Liver (tissue), 9 donors: Measurements from ENCODE around the gene CDPF1. TPM values are rescaled to one million over a fixed set of nuclear protein-coding genes. Genes with fewer than 3 reads are reported as not detected.

Experiments used
- DNase-seq: peaks from one replicate; pipeline ENCODE4 v3.0.0-alpha.2; 2017; ENCODE audit warnings: low spot score
- H3K27ac ChIP-seq, 2 donors: one replicate each; pipeline ENCODE4 v1.7.0; 2013; ENCODE audit warnings: inconsistent platforms in 2 of 2, low read length in 2 of 2, control low read depth in 1 of 2, low read depth in 1 of 2, mild to moderate bottlenecking in 1 of 2
- H3K27me3 ChIP-seq, 4 donors: one replicate each; pipeline versions ENCODE4 v1.6.1 to v1.7.0; 2013; ENCODE audit warnings: low read length in 3 of 4, inconsistent platforms in 1 of 4, mild to moderate bottlenecking in 1 of 4, moderate library complexity in 1 of 4; ENCODE audit not compliant: control insufficient read depth in 4 of 4, insufficient read depth in 4 of 4
- H3K36me3 ChIP-seq, 4 donors: one replicate each; pipeline versions ENCODE4 v1.6.1 to v1.7.0; 2013; ENCODE audit warnings: low read length in 3 of 4, mild to moderate bottlenecking in 3 of 4, low read depth in 1 of 4, moderate library complexity in 1 of 4; ENCODE audit not compliant: control insufficient read depth in 4 of 4, insufficient read depth in 3 of 4
- H3K4me1 ChIP-seq, 4 donors: one replicate each; pipeline versions ENCODE4 v1.6.1 to v1.7.0; 2013; ENCODE audit warnings: low read length in 3 of 4, mild to moderate bottlenecking in 3 of 4, moderate library complexity in 1 of 4; ENCODE audit not compliant: control insufficient read depth in 4 of 4, insufficient read depth in 4 of 4
- H3K4me3 ChIP-seq, 3 donors: one replicate each; pipeline versions ENCODE4 v1.6.1 to v1.7.0; 2013; ENCODE audit warnings: low read length in 3 of 3, control low read depth in 1 of 3, low read depth in 1 of 3, mild to moderate bottlenecking in 1 of 3
- H3K9ac ChIP-seq, 2 donors: one replicate each; pipeline ENCODE4 v1.7.0; 2013; ENCODE audit warnings: low read length in 2 of 2, mild to moderate bottlenecking in 2 of 2, moderate library complexity in 2 of 2, control low read depth in 1 of 2, low read depth in 1 of 2
- H3K9me3 ChIP-seq, 4 donors: one replicate each; pipeline versions ENCODE4 v1.6.1 to v1.7.0; 2013; ENCODE audit warnings: low read length in 3 of 4; ENCODE audit not compliant: control insufficient read depth in 4 of 4
- CTCF ChIP-seq: fragments of 150-350 bp; IDR thresholded peaks from 2 replicates; pipeline ENCODE4 v1.5.1; 2017; ENCODE audit warnings: improper control_type of control experiment, low read depth, low read length; ENCODE audit not compliant: missing input control
- EGR1 ChIP-seq, 2 donors: IDR thresholded peaks; 2 replicates each; pipeline ENCODE4 v1.6.1; 2016 to 2018; ENCODE audit warnings: antibody characterized with exemption in 2 of 2, low read depth in 2 of 2
- FOXA1 ChIP-seq: IDR thresholded peaks from 2 replicates; pipeline ENCODE4 v1.6.1; 2016; ENCODE audit warnings: antibody characterized with exemption
- FOXA2 ChIP-seq: IDR thresholded peaks from 2 replicates; pipeline ENCODE4 v1.6.1; 2016; ENCODE audit warnings: antibody characterized with exemption
- GABPA ChIP-seq, 2 donors: IDR thresholded peaks in 1 of 2; conservative IDR thresholded peaks in 1 of 2; 2 replicates each; pipeline ENCODE4 v1.6.1; 2016; ENCODE audit warnings: antibody characterized with exemption in 2 of 2, mild to moderate bottlenecking in 1 of 2, moderate library complexity in 1 of 2
- HNF4A ChIP-seq, 2 donors: conservative IDR thresholded peaks; 2 replicates each; pipeline ENCODE4 v1.6.1; 2016; ENCODE audit warnings: antibody characterized with exemption in 2 of 2, mild to moderate bottlenecking in 2 of 2
- HNF4G ChIP-seq: IDR thresholded peaks from 2 replicates; pipeline ENCODE4 v1.6.1; 2016; ENCODE audit warnings: antibody characterized with exemption
- JUND ChIP-seq, 2 donors: IDR thresholded peaks; 2 replicates each; pipeline ENCODE4 v1.6.1; 2016; ENCODE audit warnings: antibody characterized with exemption in 2 of 2
- MAX ChIP-seq: IDR thresholded peaks from 2 replicates; pipeline ENCODE4 v1.6.1; 2016; ENCODE audit warnings: antibody characterized with exemption
- RAD21 ChIP-seq, 2 donors: IDR thresholded peaks; 2 replicates each; pipeline ENCODE4 v1.6.1; 2016; ENCODE audit warnings: antibody characterized with exemption in 2 of 2, mild to moderate bottlenecking in 2 of 2
- REST ChIP-seq: IDR thresholded peaks from 2 replicates; pipeline ENCODE4 v1.6.1; 2016; ENCODE audit warnings: antibody characterized with exemption, mild to moderate bottlenecking
- RXRA ChIP-seq, 2 donors: IDR thresholded peaks; 2 replicates each; pipeline ENCODE4 v1.6.1; 2017 to 2018; ENCODE audit warnings: antibody characterized with exemption in 2 of 2, mild to moderate bottlenecking in 1 of 2
- SP1 ChIP-seq: IDR thresholded peaks from 2 replicates; pipeline ENCODE4 v1.6.1; 2018; ENCODE audit warnings: antibody characterized with exemption, mild to moderate bottlenecking
- TAF1 ChIP-seq: conservative IDR thresholded peaks from 2 replicates; pipeline ENCODE4 v1.6.1; 2016; ENCODE audit warnings: antibody characterized with exemption, mild to moderate bottlenecking
- YY1 ChIP-seq: IDR thresholded peaks from 2 replicates; pipeline ENCODE4 v1.6.1; 2016; ENCODE audit warnings: antibody characterized with exemption, mild to moderate bottlenecking
- WGBS: extraction: QIAGEN DNeasy Blood & Tissue Kit; methylation state at CpG from one replicate; pipeline ENCODE4 v1.1.7; 2013; 5-methylcytosine and 5-hydroxymethylcytosine counted together
- polyA plus RNA-seq, 2 donors: library from polyadenylated mRNA; stranded (reverse) in 1 of 2; unstranded in 1 of 2; fragments of 200-250 nt in 1 of 2; fragments of >200 nt in 1 of 2; fragmentation: Nextera tagmentation in 1 of 2; extraction: Ambion mirVana in 1 of 2; gene quantifications; one replicate each; pipeline versions ENCODE4 v1.2.1 to v1.2.3, GENCODE V29; 2013 to 2015
- total RNA-seq, 2 donors: library from RNA; depleted of rRNA; stranded (reverse); fragments of >200 nt; gene quantifications; one replicate each; pipeline ENCODE4 v1.2.3, GENCODE V29; 2014
- donor health status: healthy.
- donor health status: healthy.
- donor health status: healthy.
- donor health status: healthy.
- donor health status: healthy.

The CDPF1 gene
- total and polyA plus RNA-seq, 4 donors: 3.9 to 6.6 (median 5.3) TPM

- peaks cover 5 to 24% (median 17%) of the 10 kb centered on the region in 4 donors for H3K36me3 ChIP-seq
- H3K4me1 ChIP-seq: peaks cover 4 to 24% (median 13%) of the 10 kb centered on the region in 4 donors
- H3K4me3 ChIP-seq: no peak overlapping the region
- WGBS: 90% methylated on average over 10 of the region's 10 CpGs
- no peak for DNase-seq
- no peak overlapping the region for H3K27ac ChIP-seq
- H3K9ac ChIP-seq: no peak overlapping the region
- TF ChIP-seq HNF4A (conservative IDR thresholded peaks at IDR 0.05) (no peak), RXRA (IDR thresholded peaks at IDR 0.05) (no peak), YY1 (no peak), CTCF (no peak), HNF4G (no peak), JUND (IDR thresholded peaks at IDR 0.05) (no peak), FOXA1 (no peak), TAF1 (no peak), SP1 (no peak), GABPA (IDR thresholded peaks at IDR 0.05 in 1 of 2, conservative IDR thresholded peaks at IDR 0.05 in 1 of 2) (no peak), RAD21 (IDR thresholded peaks at IDR 0.05) (no peak), FOXA2 (no peak), REST (no peak), MAX (no peak), EGR1 (IDR thresholded peaks at IDR 0.05; ENCODE audit: low read depth in 2 of 2) (no peak)
- H3K9me3 ChIP-seq: no peaks in the 10 kb centered on the region
- no peaks in the 10 kb centered on the region for H3K27me3 ChIP-seq
These were observed 8.0 kb downstream of the CDPF1 start for GRCh38 chr22:46242076-46242475.

- Histone ChIP-seq H3K27ac (no peak overlapping the region), H3K9me3 (no peaks in the 10 kb centered on the region), H3K9ac (no peak overlapping the region), H3K36me3 (peaks cover 8 to 29% (median 22%) of the 10 kb centered on the region in 4 donors), H3K4me3 (no peak overlapping the region), H3K4me1 (peaks cover 4 to 24% (median 13%) of the 10 kb centered on the region in 4 donors), H3K27me3 (no peaks in the 10 kb centered on the region)
- DNase-seq: peak; percentile 66
- TF ChIP-seq JUND (IDR thresholded peaks at IDR 0.05): no peak
- no peak for TF ChIP-seq FOXA1
- WGBS: 66% methylated on average over 5 of the region's 5 CpGs
These were observed 8.6 kb downstream of the CDPF1 start for GRCh38 chr22:46241396-46242007.
